Stimulated activated CD8-positive, alpha-beta memory T cell treated with anti-CD3 and anti-CD28 coated beads, Interleukin-12 subunit alpha, Interleukin-12 subunit beta, amount 100 ng/mL, for 4 hours (primary cell): ENCODE data around the gene PPP1R14B.
A peak's percentile ranks its signal among the peaks of the same experiment; 100 is the strongest.
"Not testable (repeated sequence)": the region's sequence is repeated elsewhere in the genome, so short reads cannot be mapped to it uniquely, and the experiment has no call there.

Experiments used
- DNase-seq: peaks from one replicate; pipeline ENCODE4 v3.0.0-alpha.2; 2020; ENCODE audit warnings: low read depth

PPP1R14B gene

GRCh38 chr11:64260147-64260708, 13.5 kb upstream of the PPP1R14B start:
- no peak for DNase-seq

GRCh38 chr11:64259533-64260067, 12.9 kb upstream of the PPP1R14B start:
- DNase-seq = no peak

GRCh38 chr11:64258946-64259532, 12.3 kb upstream of the PPP1R14B start:
- DNase-seq = no peak

- no peak for DNase-seq
Measured at GRCh38 chr11:64258356-64258755, 11.6 kb upstream of the PPP1R14B start.

GRCh38 chr11:64256300-64256699, 9.6 kb upstream of the PPP1R14B start:
- no peak for DNase-seq

- DNase-seq = no peak
Measured at GRCh38 chr11:64255135-64256128, 8.7 kb upstream of the PPP1R14B start.

GRCh38 chr11:64254326-64254725, 7.6 kb upstream of the PPP1R14B start:
- DNase-seq = no peak

- DNase-seq = no peak
Measured at GRCh38 chr11:64253481-64253880, 6.7 kb upstream of the PPP1R14B start.

GRCh38 chr11:64253043-64253442, 6.3 kb upstream of the PPP1R14B start:
- DNase-seq = no peak

GRCh38 chr11:64252003-64252872, 5.5 kb upstream of the PPP1R14B start:
- no peak for DNase-seq

GRCh38 chr11:64251753-64252002, 4.9 kb upstream of the PPP1R14B start:
- no peak for DNase-seq

- DNase-seq = peak; percentile 55
Measured at GRCh38 chr11:64251016-64251752, 4.4 kb upstream of the PPP1R14B start, which contains the start of gene PLCB3. Gene PLCB3, plus strand, starts transcription at chr11:64251530. Its CDS starts 120 bp downstream, at chr11:64251650.

GRCh38 chr11:64250415-64251015, 3.8 kb upstream of the PPP1R14B start:
- DNase-seq = no peak

GRCh38 chr11:64249563-64250414, 3.0 kb upstream of the PPP1R14B start:
- DNase-seq = no peak

GRCh38 chr11:64249038-64249437, 2.3 kb upstream of the PPP1R14B start:
- no peak for DNase-seq

GRCh38 chr11:64248578-64248977, 1.8 kb upstream of the PPP1R14B start:
- DNase-seq = no peak

GRCh38 chr11:64247729-64248531, 1.2 kb upstream of the PPP1R14B start:
- DNase-seq = no peak

GRCh38 chr11:64246621-64246870, 197 bp downstream of the PPP1R14B start:
- not testable (repeated sequence) for DNase-seq
